Measurements from ENCODE around the gene DHX36. TPM values are rescaled to one million over a fixed set of nuclear protein-coding genes. Genes with fewer than 3 reads are reported as not detected.

The DHX36 gene
- total RNA-seq, 1 donor from 2014 or later, result 94.9 TPM

- DNase-seq (ENCODE audit: low spot score), result no peak
Measured at GRCh38 chr3:154280161-154280560, 44.1 kb downstream of the DHX36 start.

GRCh38 chr3:154275965-154276364 is 48.3 kb downstream of the DHX36 start:
- DNase-seq (ENCODE audit: low spot score), result no peak

- no peak for DNase-seq (ENCODE audit: low spot score)
Measured at GRCh38 chr3:154275292-154275691, 49.0 kb downstream of the DHX36 start.

GRCh38 chr3:154274348-154274747 is 49.9 kb downstream of the DHX36 start:
- DNase-seq (ENCODE audit: low spot score), result no peak

- DNase-seq (ENCODE audit: low spot score), result no peak
Measured at GRCh38 chr3:154273381-154273780, 50.9 kb downstream of the DHX36 start.

GRCh38 chr3:154254527-154254926 is 69.8 kb downstream of the DHX36 start:
- DNase-seq (ENCODE audit: low spot score), result no peak

- peak; percentile 93 for DNase-seq (ENCODE audit: low spot score)
Measured at GRCh38 chr3:154252759-154253638, 71.3 kb downstream of the DHX36 start.

- no peak for DNase-seq (ENCODE audit: low spot score)
Measured at GRCh38 chr3:154251610-154252009, 72.7 kb downstream of the DHX36 start.

GRCh38 chr3:154250291-154250690 is 74.0 kb downstream of the DHX36 start:
- DNase-seq (ENCODE audit: low spot score), result no peak

GRCh38 chr3:154247806-154248415 is 76.4 kb downstream of the DHX36 start:
- no peak for DNase-seq (ENCODE audit: low spot score)

GRCh38 chr3:154244644-154245043 is 79.6 kb downstream of the DHX36 start:
- DNase-seq (ENCODE audit: low spot score), result no peak

GRCh38 chr3:154243353-154243752 is 80.9 kb downstream of the DHX36 start:
- DNase-seq (ENCODE audit: low spot score), result no peak

- DNase-seq (ENCODE audit: low spot score), result no peak
Measured at GRCh38 chr3:154242766-154243165, 81.5 kb downstream of the DHX36 start.

- DNase-seq (ENCODE audit: low spot score), result no peak
Measured at GRCh38 chr3:154241496-154241895, 82.8 kb downstream of the DHX36 start.

- no peak for DNase-seq (ENCODE audit: low spot score)
Measured at GRCh38 chr3:154240235-154240634, 84.1 kb downstream of the DHX36 start.

GRCh38 chr3:154236331-154236730 is 88.0 kb downstream of the DHX36 start:
- no peak for DNase-seq (ENCODE audit: low spot score)

GRCh38 chr3:154235330-154235729 is 89.0 kb downstream of the DHX36 start:
- no peak for DNase-seq (ENCODE audit: low spot score)

GRCh38 chr3:154229217-154229590 is 95.1 kb downstream of the DHX36 start:
- no peak for DNase-seq (ENCODE audit: low spot score)

GRCh38 chr3:154228561-154229216 is 95.6 kb downstream of the DHX36 start:
- no peak for DNase-seq (ENCODE audit: low spot score)

GRCh38 chr3:154227531-154227930 is 96.8 kb downstream of the DHX36 start:
- no peak for DNase-seq (ENCODE audit: low spot score)

GRCh38 chr3:154225536-154225935 is 98.8 kb downstream of the DHX36 start:
- no peak for DNase-seq (ENCODE audit: low spot score)

GRCh38 chr3:154224866-154225265 is 99.4 kb downstream of the DHX36 start:
- no peak for DNase-seq (ENCODE audit: low spot score)

GRCh38 chr3:154224366-154224765 is 99.9 kb downstream of the DHX36 start:
- no peak for DNase-seq (ENCODE audit: low spot score)

Data from ureter (tissue), 1 donor.